ENCODE measurements around the gene DDC. TPM values are rescaled to one million over a fixed set of nuclear protein-coding genes. Genes with fewer than 3 reads are reported as not detected.
"Not testable (repeated sequence)": the region's sequence is repeated elsewhere in the genome, so short reads cannot be mapped to it uniquely, and the experiment has no call there.

The DDC gene
- total RNA-seq, 1 donor from 2014 or later = not detected

DNA sequence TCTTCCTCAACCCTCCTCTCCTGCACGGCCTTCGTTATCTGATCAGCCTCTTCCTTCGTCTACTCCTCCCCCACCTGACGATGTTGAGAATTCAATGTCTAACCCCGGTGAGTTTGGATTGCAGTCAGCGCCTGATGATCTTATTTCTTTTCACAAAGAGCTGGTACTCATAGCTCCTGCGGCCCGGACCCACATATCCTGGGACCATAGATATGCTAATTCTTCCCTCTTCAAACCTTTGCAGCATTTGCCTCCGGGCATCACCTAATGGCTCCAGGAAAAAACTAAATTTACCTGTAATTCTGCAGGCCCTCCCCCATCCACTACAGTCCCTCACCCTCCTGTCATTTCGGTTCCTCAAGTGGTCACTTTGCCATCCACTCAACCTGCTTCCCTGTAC lies 12.4 kb upstream of the DDC start:
- Histone ChIP-seq H3K27me3 (no peaks in the 10 kb centered on the region), H3K4me3 (no peak overlapping the region), H3K27ac (no peak overlapping the region), H3K9me3 (no peaks in the 10 kb centered on the region), H3K36me3 (no peaks in the 10 kb centered on the region), H3K4me1 (no peaks in the 10 kb centered on the region)
- no peak for DNase-seq (ENCODE audit: low spot score in 2 of 2)
- TF ChIP-seq CTCF (IDR thresholded peaks at IDR 0.05) = no peak
- intact Hi-C loops (cut with DNase I) = no loop called here

- intact Hi-C loops (cut with DNase I); H3K36me3 ChIP-seq; DNase-seq (ENCODE audit: low spot score in 2 of 2); H3K27ac ChIP-seq; H3K4me1 ChIP-seq; H3K9me3 ChIP-seq; H3K4me3 ChIP-seq; H3K27me3 ChIP-seq: not testable (repeated sequence)
Measured at GRCh38 chr7:50576388-50576787, 11.2 kb upstream of the DDC start.

DNA sequence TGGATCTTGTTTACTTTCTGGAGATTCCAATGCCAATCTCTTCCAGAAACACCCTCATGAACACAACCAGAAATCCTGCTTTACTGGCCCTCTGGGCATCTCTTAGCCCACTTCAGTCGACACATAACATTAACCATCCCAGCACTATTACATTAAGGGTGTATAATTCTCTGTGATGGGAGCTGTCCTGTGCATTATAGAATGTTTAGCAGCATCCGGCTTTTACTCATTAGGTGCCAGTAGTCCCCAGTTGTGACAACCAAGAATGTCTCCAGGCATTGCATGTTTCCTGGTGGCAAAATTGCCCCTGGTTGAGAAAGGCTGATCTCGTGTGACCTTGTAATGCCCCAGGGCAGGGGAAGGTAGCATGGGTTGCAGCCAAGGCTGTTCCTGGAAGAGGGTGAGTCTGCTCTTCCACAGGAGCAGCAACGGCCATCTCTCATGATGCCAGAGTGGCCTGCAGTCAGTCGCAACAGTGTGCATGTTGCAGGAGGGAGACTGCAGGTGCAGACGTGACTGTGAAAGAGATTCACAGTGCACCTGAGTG lies 2.6 kb upstream of the DDC start:
- no peak overlapping the region for H3K4me3 ChIP-seq
- H3K4me1 ChIP-seq = no peaks in the 10 kb centered on the region
- no peaks in the 10 kb centered on the region for H3K36me3 ChIP-seq
- no peak for DNase-seq (ENCODE audit: low spot score in 2 of 2)
- no peak overlapping the region for H3K27ac ChIP-seq
- TF ChIP-seq CTCF (IDR thresholded peaks at IDR 0.05) = no peak
- H3K27me3 ChIP-seq = no peaks in the 10 kb centered on the region
- no peaks in the 10 kb centered on the region for H3K9me3 ChIP-seq
- intact Hi-C loops (cut with DNase I) = no loop called here

- no peak for TF ChIP-seq CTCF (IDR thresholded peaks at IDR 0.05)
- no peaks in the 10 kb centered on the region for H3K27me3 ChIP-seq
- no peaks in the 10 kb centered on the region for H3K36me3 ChIP-seq
- no peak for DNase-seq (ENCODE audit: low spot score in 2 of 2)
- H3K9me3 ChIP-seq = no peaks in the 10 kb centered on the region
- no peak overlapping the region for H3K4me3 ChIP-seq
- H3K4me1 ChIP-seq = no peaks in the 10 kb centered on the region
- H3K27ac ChIP-seq = no peak overlapping the region
- intact Hi-C loops (cut with DNase I) = no loop called here
Measured at GRCh38 chr7:50565977-50566376, 772 bp upstream of the DDC start.

DNA sequence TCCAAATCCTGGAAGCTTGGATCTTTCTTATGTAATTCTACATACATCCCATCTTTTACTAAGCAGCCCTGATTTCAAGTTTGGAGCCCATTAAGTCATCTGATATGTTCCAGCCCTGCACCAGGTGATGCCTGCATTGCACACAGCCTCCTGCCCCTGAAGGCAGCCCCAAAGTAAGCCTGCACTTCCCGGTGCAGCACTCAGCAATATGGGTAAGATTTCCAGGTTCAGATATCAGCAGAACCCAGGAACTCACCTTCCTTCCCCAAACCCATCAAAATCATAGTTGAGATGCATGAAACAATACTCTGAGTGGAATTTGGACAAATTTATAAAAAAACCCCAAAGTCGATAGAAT lies 333 bp upstream of the DDC start:
- Histone ChIP-seq H3K27ac (no peak overlapping the region), H3K27me3 (no peaks in the 10 kb centered on the region), H3K4me3 (no peak overlapping the region), H3K4me1 (no peaks in the 10 kb centered on the region), H3K9me3 (no peaks in the 10 kb centered on the region), H3K36me3 (no peaks in the 10 kb centered on the region)
- intact Hi-C loops (cut with DNase I) = no loop called here
- no peak for DNase-seq (ENCODE audit: low spot score in 2 of 2)
- TF ChIP-seq CTCF (IDR thresholded peaks at IDR 0.05) = no peak

DNA sequence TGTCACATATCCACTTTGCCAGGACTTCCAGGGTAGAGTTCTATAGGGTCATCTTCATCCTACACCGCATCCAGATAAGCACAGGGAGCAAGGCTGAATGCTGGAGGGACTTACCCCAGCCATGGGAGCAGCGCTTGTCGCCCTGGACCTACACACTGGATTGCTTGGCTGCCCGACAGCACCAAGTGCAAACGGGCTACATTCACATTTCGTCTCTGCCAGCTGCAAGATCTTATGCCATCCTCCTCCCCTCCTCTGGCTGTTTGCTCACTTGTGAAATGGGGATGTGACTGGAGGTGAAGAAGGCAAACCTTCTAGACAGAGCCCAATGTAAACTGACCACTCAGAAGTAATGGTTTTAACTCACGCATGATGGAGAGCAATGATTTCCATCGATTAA lies 1.0 kb downstream of the DDC start:
- no peak for DNase-seq (ENCODE audit: low spot score in 2 of 2)
- Histone ChIP-seq H3K9me3 (no peaks in the 10 kb centered on the region), H3K27me3 (no peaks in the 10 kb centered on the region), H3K4me3 (no peak overlapping the region), H3K27ac (no peak overlapping the region), H3K36me3 (no peaks in the 10 kb centered on the region), H3K4me1 (no peaks in the 10 kb centered on the region)
- intact Hi-C loops (cut with DNase I) = no loop called here
- no peak for TF ChIP-seq CTCF (IDR thresholded peaks at IDR 0.05)
